G401.6 (cell line): ENCODE measurements around the gene CNTLN.
"Not testable (repeated sequence)": the region's sequence is repeated elsewhere in the genome, so short reads cannot be mapped to it uniquely, and the experiment has no call there.

Experiments
- FAIRE-seq: peaks from 2 replicates; lab custom pipeline; 2012; peaks lifted over from hg19 to GRCh38; lab: Jason Lieb, UNC

Gene CNTLN

GRCh38 chr9:17191082-17191481 lies 56.2 kb downstream of the CNTLN start:
- no peak for FAIRE-seq

GRCh38 chr9:17204611-17205152 lies 69.8 kb downstream of the CNTLN start:
- no peak for FAIRE-seq

- no peak for FAIRE-seq
Measured at GRCh38 chr9:17216011-17216410, 81.2 kb downstream of the CNTLN start.

- no peak for FAIRE-seq
Measured at GRCh38 chr9:17216646-17217045, 81.8 kb downstream of the CNTLN start.

GRCh38 chr9:17217272-17217671 lies 82.4 kb downstream of the CNTLN start:
- FAIRE-seq = no peak

GRCh38 chr9:17219261-17219660 lies 84.4 kb downstream of the CNTLN start:
- FAIRE-seq = peak; percentile 63

GRCh38 chr9:17222932-17223331 lies 88.1 kb downstream of the CNTLN start:
- FAIRE-seq = no peak

GRCh38 chr9:17225407-17225806 lies 90.6 kb downstream of the CNTLN start:
- FAIRE-seq = no peak

- FAIRE-seq = no peak
Measured at GRCh38 chr9:17229945-17230560, 95.2 kb downstream of the CNTLN start.

- FAIRE-seq = no peak
Measured at GRCh38 chr9:17230646-17231045, 95.8 kb downstream of the CNTLN start.

GRCh38 chr9:17236147-17236546 lies 101.3 kb downstream of the CNTLN start:
- no peak for FAIRE-seq

GRCh38 chr9:17246770-17247169 lies 111.9 kb downstream of the CNTLN start:
- no peak for FAIRE-seq

GRCh38 chr9:17251100-17251499 lies 116.3 kb downstream of the CNTLN start:
- FAIRE-seq = no peak

- FAIRE-seq = not testable (repeated sequence)
Measured at GRCh38 chr9:17268531-17269188, 133.8 kb downstream of the CNTLN start.

- peak; percentile 57 for FAIRE-seq
Measured at GRCh38 chr9:17269799-17270198, 135.0 kb downstream of the CNTLN start.

- FAIRE-seq = no peak
Measured at GRCh38 chr9:17272536-17272935, 137.7 kb downstream of the CNTLN start.

- no peak for FAIRE-seq
Measured at GRCh38 chr9:17280350-17281012, 145.6 kb downstream of the CNTLN start.

- not testable (repeated sequence) for FAIRE-seq
Measured at GRCh38 chr9:17290673-17291072, 155.8 kb downstream of the CNTLN start.

GRCh38 chr9:17291766-17292165 lies 156.9 kb downstream of the CNTLN start:
- FAIRE-seq = no peak

GRCh38 chr9:17293685-17294084 lies 158.8 kb downstream of the CNTLN start:
- FAIRE-seq = no peak

- FAIRE-seq = no peak
Measured at GRCh38 chr9:17294822-17295624, 160.2 kb downstream of the CNTLN start.

- FAIRE-seq = no peak
Measured at GRCh38 chr9:17315341-17315740, 180.5 kb downstream of the CNTLN start.
